Gastroesophageal sphincter (tissue), 4 donors: Measurements from ENCODE around the gene NFKB1. TPM values are rescaled to one million over a fixed set of nuclear protein-coding genes. Genes with fewer than 3 reads are reported as not detected.

Experiments
- ATAC-seq: fragments of 150-250 bp; one replicate; pipeline ENCODE4 v1.9.1; 2016; ENCODE audit warnings: mild to moderate bottlenecking, moderate library complexity
- H3K27ac ChIP-seq, 4 donors: fragments of 200-600 bp; sonication (generic) in 3 of 4; 1 replicate in 3 of 4; 2 replicates in 1 of 4; pipeline ENCODE4 v1.5.1; 2016 to 2019
- H3K27me3 ChIP-seq: fragments of 200-600 bp; sonication (generic); one replicate; pipeline ENCODE4 v1.5.1; 2019
- H3K36me3 ChIP-seq, 2 donors: fragments of 200-600 bp; sonication (generic); one replicate each; pipeline ENCODE4 v1.5.1; 2019; ENCODE audit warnings: control low read depth in 1 of 2
- H3K4me1 ChIP-seq, 3 donors: fragments of 200-600 bp; sonication (generic); 1 replicate in 2 of 3; 2 replicates in 1 of 3; pipeline ENCODE4 v1.5.1; 2016 to 2019; ENCODE audit warnings: control low read depth in 2 of 3
- H3K4me3 ChIP-seq, 2 donors: fragments of 200-600 bp; sonication (generic); one replicate each; pipeline ENCODE4 v1.5.1; 2019; ENCODE audit warnings: mild to moderate bottlenecking in 1 of 2, moderate library complexity in 1 of 2
- H3K9me3 ChIP-seq, 3 donors: fragments of 200-600 bp; sonication (generic); one replicate each; pipeline ENCODE4 v1.5.1; 2017 to 2019; ENCODE audit warnings: control low read depth in 2 of 3
- CTCF ChIP-seq, 4 experiments: fragments of 200-600 bp in 2 of 4; fragments of 450-650 bp in 2 of 4; sonication (generic) in 1 of 4; IDR thresholded peaks; one replicate each; pipeline ENCODE4 v1.5.1; 2017 to 2019; ENCODE audit warnings: antibody characterized with exemption in 4 of 4, mild to moderate bottlenecking in 2 of 4, moderate library complexity in 2 of 4
- EP300 ChIP-seq: sonication (generic); formaldehyde crosslinking; IDR thresholded peaks from one replicate; pipeline ENCODE4 v1.6.1; 2017; ENCODE audit warnings: antibody characterized with exemption, mild to moderate bottlenecking
- POLR2A ChIP-seq, 2 donors: fragments of 450-650 bp; IDR thresholded peaks; one replicate each; pipeline ENCODE4 v1.6.1; 2017; ENCODE audit warnings: antibody characterized with exemption in 2 of 2, mild to moderate bottlenecking in 2 of 2, moderate library complexity in 1 of 2
- POLR2AphosphoS5 ChIP-seq: sonication (generic); formaldehyde crosslinking; IDR thresholded peaks from one replicate; pipeline ENCODE4 v1.6.1; 2017; ENCODE audit warnings: antibody characterized with exemption
- WGBS, 2 donors: methylation state at CpG; one replicate each; pipeline ENCODE4 v1.1.5; 2018; ENCODE audit warnings: low coverage in 1 of 2; 5-methylcytosine and 5-hydroxymethylcytosine counted together
- total RNA-seq, 4 donors: library from RNA; depleted of rRNA; stranded (reverse); fragments of >200 nt; gene quantifications; one replicate each; pipeline ENCODE4 v1.1.0, GENCODE V29; 2016

NFKB1 gene
- total RNA-seq, 4 donors from 2014 or later, result 27.6 to 50.1 (median 43.8) TPM

GRCh38 chr4:102572452-102572851 is 71.3 kb downstream of the NFKB1 start:
- Histone ChIP-seq H3K36me3 (peaks cover 0 to 10% of the 10 kb centered on the region in 2 donors), H3K9me3 (no peaks in the 10 kb centered on the region), H3K27ac (no peak overlapping the region), H3K4me1 (peaks cover 0 to 19% (median 0%) of the 10 kb centered on the region in 3 donors), H3K4me3 (no peak overlapping the region), H3K27me3 (no peaks in the 10 kb centered on the region)
- WGBS, 2 donors, result 88 to 95% methylated on average over 2 to 3 of the region's 3 CpGs
- TF ChIP-seq POLR2AphosphoS5, result no peak
- no peak for TF ChIP-seq EP300
- no peak for TF ChIP-seq CTCF (IDR thresholded peaks at IDR 0.05)
- no peak for TF ChIP-seq POLR2A (IDR thresholded peaks at IDR 0.05)
- ATAC-seq, result no peak

- 61 to 63% methylated on average over 2 of the region's 2 CpGs for WGBS, 2 donors
- no peak for ATAC-seq
- Histone ChIP-seq H3K27me3 (no peaks in the 10 kb centered on the region), H3K36me3 (peaks cover 0 to 29% of the 10 kb centered on the region in 2 donors), H3K4me1 (peaks cover 0 to 9% (median 0%) of the 10 kb centered on the region in 3 donors), H3K4me3 (no peak overlapping the region), H3K27ac (no peak overlapping the region), H3K9me3 (no peaks in the 10 kb centered on the region)
- TF ChIP-seq POLR2A (IDR thresholded peaks at IDR 0.05) (no peak), CTCF (IDR thresholded peaks at IDR 0.05) (no peak), POLR2AphosphoS5 (no peak), EP300 (no peak)
These were observed 73.2 kb downstream of the NFKB1 start for GRCh38 chr4:102574317-102574716.

- H3K4me3 ChIP-seq, result no peak overlapping the region
- peaks cover 0 to 41% of the 10 kb centered on the region in 2 donors for H3K36me3 ChIP-seq
- no peaks in the 10 kb centered on the region for H3K9me3 ChIP-seq
- H3K27me3 ChIP-seq, result no peaks in the 10 kb centered on the region
- H3K27ac ChIP-seq, result no peak overlapping the region
- peaks cover 0 to 7% (median 0%) of the 10 kb centered on the region in 3 donors for H3K4me1 ChIP-seq
- no peak for TF ChIP-seq EP300
- TF ChIP-seq CTCF (IDR thresholded peaks at IDR 0.05), result no peak
- no peak for TF ChIP-seq POLR2A (IDR thresholded peaks at IDR 0.05)
- no peak for TF ChIP-seq POLR2AphosphoS5
- ATAC-seq, result no peak
- WGBS, 2 donors, result 84 to 93% methylated on average over 5 to 6 of the region's 6 CpGs
These were observed 74.4 kb downstream of the NFKB1 start for GRCh38 chr4:102575369-102576129.

GRCh38 chr4:102578270-102578669 is 77.1 kb downstream of the NFKB1 start:
- H3K4me3 ChIP-seq, result no peak overlapping the region
- H3K27me3 ChIP-seq, result no peaks in the 10 kb centered on the region
- H3K9me3 ChIP-seq, result no peaks in the 10 kb centered on the region
- ATAC-seq, result no peak
- TF ChIP-seq CTCF (IDR thresholded peaks at IDR 0.05), result no peak
- TF ChIP-seq EP300, result no peak
- no peak for TF ChIP-seq POLR2AphosphoS5
- TF ChIP-seq POLR2A (IDR thresholded peaks at IDR 0.05), result no peak
- 79 to 91% methylated on average over 3 of the region's 3 CpGs for WGBS, 2 donors
- H3K36me3 ChIP-seq, result peaks cover 0 to 68% of the 10 kb centered on the region in 2 donors
- H3K4me1 ChIP-seq, result peaks cover 0 to 7% (median 0%) of the 10 kb centered on the region in 3 donors
- H3K27ac ChIP-seq, result no peak overlapping the region

GRCh38 chr4:102578819-102579218 is 77.7 kb downstream of the NFKB1 start:
- Histone ChIP-seq H3K27ac (no peak overlapping the region), H3K4me1 (peaks cover 0 to 7% (median 0%) of the 10 kb centered on the region in 3 donors), H3K36me3 (peaks cover 0 to 74% of the 10 kb centered on the region in 2 donors), H3K4me3 (no peak overlapping the region), H3K27me3 (no peaks in the 10 kb centered on the region), H3K9me3 (no peaks in the 10 kb centered on the region)
- 74% methylated on average over 3 of the region's 8 CpGs; no CpG with 5 or more reads in 1 of the 2 donors for WGBS, 2 donors
- TF ChIP-seq POLR2A (IDR thresholded peaks at IDR 0.05) (no peak), POLR2AphosphoS5 (no peak), EP300 (no peak), CTCF (IDR thresholded peaks at IDR 0.05) (no peak)
- ATAC-seq, result no peak
